Stimulated activated CD4-positive, alpha-beta T cell treated with anti-CD3 and anti-CD28 coated beads, Interleukin-1b, Interleukin-23, amount 100 ng/mL, for 24 hours (primary cell): ENCODE data around the gene ZDHHC19.

Experiments
- DNase-seq, 4 experiments: peaks; one replicate each; pipeline ENCODE4 v3.0.0-alpha.2; 2020; ENCODE audit warnings: low read depth in 4 of 4, low spot score in 1 of 4

The ZDHHC19 gene

GRCh38 chr3:196150481-196150880, 60.7 kb downstream of the ZDHHC19 start:
- no peak for DNase-seq

GRCh38 chr3:196149831-196150301, 61.3 kb downstream of the ZDHHC19 start:
- DNase-seq, result no peak

GRCh38 chr3:196149375-196149774, 61.8 kb downstream of the ZDHHC19 start:
- DNase-seq, result no peak
